Neural crest cell (in vitro differentiated cells): Measurements from ENCODE around the gene GOLGA6L2. TPM values are rescaled to one million over a fixed set of nuclear protein-coding genes. Genes with fewer than 3 reads are reported as not detected.

Experiments used
- DNase-seq: peaks from one replicate; pipeline ENCODE4 v3.0.0; 2021; ENCODE audit warnings: low read depth, mixed read lengths, low spot score
- H3K27ac Mint-ChIP-seq: one replicate; pipeline ENCODE4 v1.8.0; 2021; ENCODE audit warnings: mild to moderate bottlenecking, mixed read lengths; ENCODE audit not compliant: unreplicated experiment
- H3K27me3 Mint-ChIP-seq: 2 replicates; pipeline ENCODE4 v1.8.0; 2021; ENCODE audit warnings: low read depth, mild to moderate bottlenecking, mixed read lengths
- H3K36me3 Mint-ChIP-seq: 2 replicates; pipeline ENCODE4 v1.8.0; 2021; ENCODE audit warnings: low read depth, mild to moderate bottlenecking, mixed read lengths
- H3K4me1 Mint-ChIP-seq: 2 replicates; pipeline ENCODE4 v1.8.0; 2021; ENCODE audit warnings: mixed read lengths
- H3K4me3 Mint-ChIP-seq: one replicate; pipeline ENCODE4 v1.8.0; 2021; ENCODE audit warnings: mild to moderate bottlenecking, mixed read lengths
- H3K9me3 Mint-ChIP-seq: 2 replicates; pipeline ENCODE4 v1.8.0; 2021; ENCODE audit warnings: mixed read lengths
- CTCF ChIP-seq: fragments of 200-600 bp; sonication (generic); conservative IDR thresholded peaks from 2 replicates; pipeline ENCODE4 v1.5.0; 2021; ENCODE audit warnings: antibody characterized with exemption, mild to moderate bottlenecking
- total RNA-seq: library from RNA; stranded (reverse); gene quantifications from 2 replicates; pipeline ENCODE4 v1.2.1, GENCODE V29; 2021

The GOLGA6L2 gene
- total RNA-seq, 1 donor from 2014 or later: not detected

GRCh38 chr15:23477920-23478319 is 30.9 kb upstream of the GOLGA6L2 start:
- Mint-ChIP-seq H3K9me3 (peaks cover 3% of the 10 kb centered on the region), H3K4me1 (no peaks in the 10 kb centered on the region), H3K27ac (no peak overlapping the region), H3K4me3 (no peak overlapping the region), H3K27me3 (no peaks in the 10 kb centered on the region), H3K36me3 (no peaks in the 10 kb centered on the region)
- no peak for TF ChIP-seq CTCF
- DNase-seq: no peak

- no peaks in the 10 kb centered on the region for H3K4me1 Mint-ChIP-seq
- H3K36me3 Mint-ChIP-seq: no peaks in the 10 kb centered on the region
- TF ChIP-seq CTCF: no peak
- no peak for DNase-seq
- H3K27me3 Mint-ChIP-seq: no peaks in the 10 kb centered on the region
- H3K27ac Mint-ChIP-seq: no peak overlapping the region
- no peak overlapping the region for H3K4me3 Mint-ChIP-seq
- H3K9me3 Mint-ChIP-seq: peaks cover 2% of the 10 kb centered on the region
Observed at GRCh38 chr15:23472678-23473077, 25.6 kb upstream of the GOLGA6L2 start.

GRCh38 chr15:23472033-23472432 is 25.0 kb upstream of the GOLGA6L2 start:
- Mint-ChIP-seq H3K27me3 (no peaks in the 10 kb centered on the region), H3K4me1 (no peaks in the 10 kb centered on the region), H3K9me3 (peaks cover 2% of the 10 kb centered on the region), H3K27ac (no peak overlapping the region), H3K4me3 (no peak overlapping the region), H3K36me3 (no peaks in the 10 kb centered on the region)
- no peak for TF ChIP-seq CTCF
- no peak for DNase-seq

- Mint-ChIP-seq H3K27me3 (no peaks in the 10 kb centered on the region), H3K36me3 (no peaks in the 10 kb centered on the region), H3K4me3 (no peak overlapping the region), H3K9me3 (peaks cover 5% of the 10 kb centered on the region), H3K27ac (no peak overlapping the region), H3K4me1 (no peaks in the 10 kb centered on the region)
- peak; percentile 64 for TF ChIP-seq CTCF
- no peak for DNase-seq
Observed at GRCh38 chr15:23467110-23467600, 20.1 kb upstream of the GOLGA6L2 start.

- no peak for TF ChIP-seq CTCF
- H3K4me3 Mint-ChIP-seq: no peak overlapping the region
- no peaks in the 10 kb centered on the region for H3K27me3 Mint-ChIP-seq
- no peak for DNase-seq
- no peaks in the 10 kb centered on the region for H3K4me1 Mint-ChIP-seq
- no peaks in the 10 kb centered on the region for H3K9me3 Mint-ChIP-seq
- H3K36me3 Mint-ChIP-seq: peaks cover 3% of the 10 kb centered on the region
- H3K27ac Mint-ChIP-seq: no peak overlapping the region
Observed at GRCh38 chr15:23457890-23458289, 10.8 kb upstream of the GOLGA6L2 start.
